Fibroblast of the conjunctiva (primary cell): Measurements from ENCODE around the gene UBAC2.
A peak's percentile ranks its signal among the peaks of the same experiment; 100 is the strongest.

Source experiments
- DNase-seq: peaks from one replicate; pipeline ENCODE4 v3.0.0-alpha.2; 2010; ENCODE audit warnings: low read depth

UBAC2 gene

GRCh38 chr13:99313501-99313900 is 112.8 kb downstream of the UBAC2 start:
- DNase-seq = no peak

- DNase-seq = no peak
Measured at GRCh38 chr13:99313941-99314340, 113.3 kb downstream of the UBAC2 start.

- DNase-seq = no peak
Measured at GRCh38 chr13:99314640-99315176, 114.1 kb downstream of the UBAC2 start.

- DNase-seq = no peak
Measured at GRCh38 chr13:99315186-99315585, 114.5 kb downstream of the UBAC2 start.

- DNase-seq = no peak
Measured at GRCh38 chr13:99316224-99316623, 115.6 kb downstream of the UBAC2 start.

GRCh38 chr13:99316657-99317256 is 116.1 kb downstream of the UBAC2 start:
- DNase-seq = no peak

GRCh38 chr13:99320693-99321481 is 120.2 kb downstream of the UBAC2 start:
- peak; percentile 79 for DNase-seq

- no peak for DNase-seq
Measured at GRCh38 chr13:99321709-99322108, 121.1 kb downstream of the UBAC2 start.

- peak; percentile 51 for DNase-seq
Measured at GRCh38 chr13:99322297-99323103, 121.8 kb downstream of the UBAC2 start.

GRCh38 chr13:99323488-99323887 is 122.8 kb downstream of the UBAC2 start:
- no peak for DNase-seq

GRCh38 chr13:99326012-99326411 is 125.4 kb downstream of the UBAC2 start:
- DNase-seq = no peak

GRCh38 chr13:99327126-99327525 is 126.5 kb downstream of the UBAC2 start:
- no peak for DNase-seq

- no peak for DNase-seq
Measured at GRCh38 chr13:99327761-99328160, 127.1 kb downstream of the UBAC2 start.

- no peak for DNase-seq
Measured at GRCh38 chr13:99329477-99329876, 128.8 kb downstream of the UBAC2 start.

- DNase-seq = no peak
Measured at GRCh38 chr13:99330942-99331341, 130.3 kb downstream of the UBAC2 start.

- DNase-seq = no peak
Measured at GRCh38 chr13:99331881-99332293, 131.2 kb downstream of the UBAC2 start.

- no peak for DNase-seq
Measured at GRCh38 chr13:99332456-99332855, 131.8 kb downstream of the UBAC2 start.

GRCh38 chr13:99334221-99334620 is 133.6 kb downstream of the UBAC2 start:
- no peak for DNase-seq

- no peak for DNase-seq
Measured at GRCh38 chr13:99335087-99335486, 134.4 kb downstream of the UBAC2 start.

GRCh38 chr13:99335603-99336002 is 134.9 kb downstream of the UBAC2 start:
- no peak for DNase-seq

- no peak for DNase-seq
Measured at GRCh38 chr13:99339230-99339721, 138.6 kb downstream of the UBAC2 start.

- DNase-seq = no peak
Measured at GRCh38 chr13:99339736-99340397, 139.2 kb downstream of the UBAC2 start.
